Activated naive CD8-positive, alpha-beta T cell treated with anti-CD3 and anti-CD28 coated beads, Interleukin-2, amount 50 U/mL, for 24 hours (primary cell): ENCODE measurements around the gene CDS2.

ENCODE experiments used
- ATAC-seq: fragments of 150-1000 bp; cut with Tn5 transposase; one replicate; pipeline ENCODE4 v1.10.0; 2021
- DNase-seq: peaks from one replicate; pipeline ENCODE4 v3.0.0; 2021
- H3K27ac Mint-ChIP-seq: one replicate; pipeline ENCODE4 v1.8.0; 2021; ENCODE audit warnings: mild to moderate bottlenecking, mixed read lengths
- H3K27me3 Mint-ChIP-seq: one replicate; pipeline ENCODE4 v1.8.0; 2021; ENCODE audit warnings: mixed read lengths
- H3K36me3 Mint-ChIP-seq: one replicate; pipeline ENCODE4 v1.8.0; 2021; ENCODE audit warnings: low read depth, mixed read lengths
- H3K4me1 Mint-ChIP-seq: one replicate; pipeline ENCODE4 v1.8.0; 2021; ENCODE audit warnings: mixed read lengths
- H3K4me3 Mint-ChIP-seq: one replicate; pipeline ENCODE4 v1.8.0; 2021; ENCODE audit warnings: mild to moderate bottlenecking, moderate library complexity, mixed read lengths
- H3K9me3 Mint-ChIP-seq: one replicate; pipeline ENCODE4 v1.8.0; 2021; ENCODE audit warnings: mixed read lengths

The CDS2 gene

DNA sequence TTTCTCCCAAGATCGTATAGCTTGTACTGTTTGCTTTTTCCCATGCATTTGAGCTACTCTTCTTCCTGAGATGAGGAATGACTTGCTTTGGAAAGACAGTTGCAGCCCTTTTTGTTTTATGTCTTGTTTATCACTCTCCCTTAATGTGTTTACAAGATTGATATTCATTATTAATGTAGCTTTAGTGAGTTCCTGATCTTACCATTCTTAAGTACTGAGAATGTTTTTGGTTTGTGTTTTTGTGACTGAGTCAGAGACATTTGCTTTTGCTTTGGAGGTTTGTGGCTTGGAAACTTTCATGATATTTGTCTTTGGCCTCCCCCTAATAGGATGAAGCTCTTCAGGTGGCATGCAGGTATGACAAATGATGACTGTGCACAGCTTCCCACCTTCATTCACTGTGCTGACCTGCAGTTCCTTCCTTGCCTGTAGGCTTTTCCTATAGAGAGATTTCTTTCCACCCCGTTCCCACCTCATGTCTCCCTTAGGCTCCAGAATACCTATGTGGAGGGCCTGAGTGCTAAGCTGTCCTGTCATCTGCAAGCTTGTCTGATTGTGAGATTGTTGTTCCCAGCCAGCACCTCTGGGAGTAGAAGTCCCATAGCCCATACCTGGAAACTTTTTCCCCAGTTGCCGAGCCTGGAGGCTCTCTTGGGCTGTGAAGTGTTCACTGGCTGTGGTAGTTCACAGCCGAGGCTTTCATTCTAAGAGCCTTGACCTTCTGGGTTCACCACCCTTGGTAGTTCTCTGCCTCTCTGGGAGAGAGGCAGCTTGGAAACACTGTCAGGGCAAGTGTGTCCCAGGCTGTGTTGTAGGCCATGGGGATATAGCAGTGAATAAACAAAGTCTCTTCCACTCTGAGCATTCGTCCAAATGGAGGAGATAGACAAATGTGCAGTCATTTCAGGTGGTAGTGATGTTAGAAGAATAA lies 27.1 kb downstream of the CDS2 start:
- DNase-seq, result no peak
- Mint-ChIP-seq H3K27ac (peak overlapping the region; percentile 19), H3K4me1 (peaks cover 53% of the 10 kb centered on the region), H3K4me3 (no peak overlapping the region), H3K27me3 (no peaks in the 10 kb centered on the region), H3K36me3 (peaks cover 4% of the 10 kb centered on the region), H3K9me3 (no peaks in the 10 kb centered on the region)
- peak; percentile 87 for ATAC-seq

DNA sequence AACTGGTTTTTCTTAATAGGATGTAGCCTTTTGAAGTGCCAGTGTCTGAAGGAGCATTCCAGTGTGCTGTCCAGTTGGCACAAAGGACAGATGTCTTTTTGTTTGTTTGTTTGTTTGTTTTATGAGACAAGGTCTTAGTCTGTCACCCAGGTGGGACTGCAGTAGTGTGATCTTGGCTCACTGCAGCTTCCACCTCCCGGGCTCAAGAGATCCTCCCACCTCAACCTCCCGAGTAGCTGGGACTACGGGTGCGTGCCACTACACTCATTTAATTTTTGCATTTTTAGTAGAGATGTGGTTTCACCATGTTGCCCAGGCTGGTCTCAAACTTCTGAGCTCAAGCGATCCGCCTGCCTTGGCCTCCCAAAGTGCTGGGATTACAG lies 27.7 kb downstream of the CDS2 start:
- Mint-ChIP-seq H3K4me3 (no peak overlapping the region), H3K27ac (no peak overlapping the region), H3K4me1 (peaks cover 53% of the 10 kb centered on the region), H3K9me3 (no peaks in the 10 kb centered on the region), H3K36me3 (peaks cover 4% of the 10 kb centered on the region), H3K27me3 (no peaks in the 10 kb centered on the region)
- no peak for ATAC-seq
- DNase-seq, result no peak

DNA sequence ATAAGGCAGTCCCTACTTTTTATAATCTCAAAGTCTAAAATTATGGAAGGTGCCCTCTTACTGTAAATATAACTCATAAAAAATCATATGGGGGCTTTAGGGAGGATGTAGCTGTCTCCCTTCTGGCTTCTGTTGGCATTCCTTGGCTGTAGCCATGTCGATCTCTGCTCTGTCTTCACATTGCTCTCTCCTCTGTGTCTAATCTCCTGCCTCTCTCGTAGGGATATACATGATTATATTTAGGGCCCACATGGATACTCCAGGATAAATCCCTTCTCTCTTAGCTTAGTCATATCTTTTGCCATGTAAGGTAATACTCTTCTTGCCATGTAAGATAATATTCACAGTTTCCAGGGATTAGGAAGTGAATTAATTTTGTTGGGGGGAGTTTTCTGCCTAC lies 28.6 kb downstream of the CDS2 start:
- peaks cover 4% of the 10 kb centered on the region for H3K36me3 Mint-ChIP-seq
- peaks cover 53% of the 10 kb centered on the region for H3K4me1 Mint-ChIP-seq
- no peaks in the 10 kb centered on the region for H3K27me3 Mint-ChIP-seq
- DNase-seq (no peak), ATAC-seq (no peak)
- H3K27ac Mint-ChIP-seq, result no peak overlapping the region
- H3K9me3 Mint-ChIP-seq, result no peaks in the 10 kb centered on the region
- H3K4me3 Mint-ChIP-seq, result no peak overlapping the region

DNA sequence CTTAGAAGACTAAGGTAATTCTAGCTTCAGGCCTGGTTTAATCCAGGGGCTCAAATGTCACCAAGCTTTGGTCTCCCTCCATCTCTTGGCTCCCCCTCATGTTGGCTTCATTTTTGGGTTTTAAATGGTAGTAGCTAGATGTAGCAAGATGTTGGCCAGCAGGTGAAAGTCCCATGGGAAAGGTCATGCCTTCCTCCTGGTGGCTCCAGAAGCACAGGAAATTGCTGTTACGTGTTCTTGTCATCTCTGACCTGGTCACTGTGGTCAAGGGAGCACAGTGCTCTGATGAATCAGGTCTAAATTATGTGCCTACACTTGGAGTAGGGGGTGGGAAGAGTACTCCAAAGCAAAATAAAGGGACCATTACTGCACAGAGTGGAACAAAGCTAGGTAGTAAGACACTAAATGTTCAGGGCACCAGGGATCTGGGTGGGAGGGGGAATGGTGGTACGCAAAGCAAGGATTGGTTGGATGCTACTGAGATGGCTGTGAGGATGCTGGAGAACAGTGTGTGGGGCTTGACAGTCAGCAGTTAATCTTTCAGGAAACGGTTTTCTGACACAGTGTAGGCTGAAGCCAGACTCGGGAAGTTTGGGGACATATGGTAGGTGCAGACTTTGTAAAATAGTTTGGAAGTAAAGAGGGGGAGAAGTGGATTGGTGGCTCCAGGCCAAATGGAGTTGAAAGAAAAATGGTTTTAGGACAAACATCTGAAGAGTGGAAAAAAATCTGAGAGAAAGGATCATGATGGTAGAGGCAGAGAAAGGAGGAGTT lies 30.1 kb downstream of the CDS2 start:
- DNase-seq (no peak), ATAC-seq (no peak)
- H3K4me1 Mint-ChIP-seq, result peaks cover 61% of the 10 kb centered on the region
- no peak overlapping the region for H3K27ac Mint-ChIP-seq
- H3K36me3 Mint-ChIP-seq, result peaks cover 4% of the 10 kb centered on the region
- H3K4me3 Mint-ChIP-seq, result no peak overlapping the region
- no peaks in the 10 kb centered on the region for H3K9me3 Mint-ChIP-seq
- no peaks in the 10 kb centered on the region for H3K27me3 Mint-ChIP-seq

DNA sequence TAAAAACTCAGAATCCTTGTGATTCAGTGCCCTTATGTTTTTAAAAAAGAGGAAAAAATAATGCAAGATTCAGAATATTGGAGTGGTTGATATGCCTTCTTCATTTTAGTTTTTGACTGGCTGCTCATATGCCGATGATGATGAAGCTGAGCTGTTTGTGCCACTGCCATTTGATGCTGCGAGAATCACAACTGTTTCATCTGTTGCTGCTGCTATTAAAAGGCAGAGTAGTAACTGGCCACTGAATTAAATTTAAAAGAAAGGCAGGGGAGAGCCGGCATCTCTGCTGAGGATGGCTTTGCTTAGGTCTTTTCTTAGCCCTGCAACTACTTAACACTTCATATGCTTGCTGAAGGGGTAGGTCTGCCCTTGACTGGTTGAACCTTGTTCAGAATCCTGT lies 33.1 kb downstream of the CDS2 start:
- Mint-ChIP-seq H3K27ac (no peak overlapping the region), H3K9me3 (no peaks in the 10 kb centered on the region), H3K27me3 (no peaks in the 10 kb centered on the region), H3K4me1 (peaks cover 46% of the 10 kb centered on the region), H3K36me3 (no peaks in the 10 kb centered on the region), H3K4me3 (no peak overlapping the region)
- ATAC-seq, result no peak
- no peak for DNase-seq

DNA sequence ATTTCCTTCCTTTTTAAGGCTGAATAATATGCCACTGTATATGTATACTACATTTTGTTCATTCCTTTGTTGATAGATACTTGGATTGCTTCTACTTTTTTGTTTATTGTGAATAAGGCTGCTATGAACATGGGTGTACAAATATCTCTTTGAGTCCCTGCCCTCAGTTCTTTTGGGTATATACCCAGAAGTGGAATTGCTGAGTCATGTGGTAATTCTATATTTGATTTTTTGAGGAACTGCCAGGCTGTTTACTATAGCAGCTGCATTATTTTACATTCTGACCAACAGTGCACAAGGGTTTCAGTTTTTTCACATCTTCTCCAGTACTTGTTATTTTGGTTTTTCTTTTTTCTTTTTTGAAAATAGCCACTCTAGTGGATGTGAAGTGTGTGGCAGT lies 34.1 kb downstream of the CDS2 start:
- no peak for DNase-seq
- no peak for ATAC-seq
- Mint-ChIP-seq H3K4me3 (no peak overlapping the region), H3K27me3 (no peaks in the 10 kb centered on the region), H3K36me3 (no peaks in the 10 kb centered on the region), H3K27ac (no peak overlapping the region), H3K9me3 (no peaks in the 10 kb centered on the region), H3K4me1 (peaks cover 42% of the 10 kb centered on the region)

DNA sequence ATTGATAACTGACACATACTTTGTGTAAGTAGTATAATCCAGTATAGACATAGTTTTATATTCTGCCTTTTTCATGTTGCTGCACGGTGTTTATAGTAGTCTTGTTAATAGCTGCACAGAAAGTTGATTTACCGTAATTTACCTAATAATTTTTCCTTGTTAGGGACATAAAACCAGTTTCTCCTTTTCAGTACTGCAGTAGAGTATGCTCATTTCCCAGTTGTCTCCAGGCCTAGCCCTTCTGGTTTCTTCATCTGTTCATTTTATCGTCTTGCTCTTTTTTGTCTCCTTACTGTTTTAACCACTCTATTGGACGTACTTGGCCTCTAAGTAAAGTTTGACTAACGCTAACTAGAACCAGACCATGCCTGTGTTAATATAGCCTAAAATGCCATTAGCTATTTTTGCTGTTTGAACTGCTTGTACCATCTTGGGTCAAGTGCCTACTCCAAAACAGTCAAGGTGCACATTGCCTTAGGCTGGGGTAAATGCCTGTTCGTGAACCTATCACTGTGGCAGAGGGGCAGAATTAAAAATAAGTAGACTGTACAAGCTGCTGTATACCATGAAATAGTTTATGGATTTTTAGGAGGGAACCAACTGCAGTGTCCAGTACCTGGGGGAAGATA lies 34.8 kb downstream of the CDS2 start:
- Mint-ChIP-seq H3K27me3 (no peaks in the 10 kb centered on the region), H3K4me3 (no peak overlapping the region), H3K36me3 (no peaks in the 10 kb centered on the region), H3K4me1 (peaks cover 42% of the 10 kb centered on the region), H3K27ac (no peak overlapping the region), H3K9me3 (no peaks in the 10 kb centered on the region)
- ATAC-seq (no peak), DNase-seq (no peak)

DNA sequence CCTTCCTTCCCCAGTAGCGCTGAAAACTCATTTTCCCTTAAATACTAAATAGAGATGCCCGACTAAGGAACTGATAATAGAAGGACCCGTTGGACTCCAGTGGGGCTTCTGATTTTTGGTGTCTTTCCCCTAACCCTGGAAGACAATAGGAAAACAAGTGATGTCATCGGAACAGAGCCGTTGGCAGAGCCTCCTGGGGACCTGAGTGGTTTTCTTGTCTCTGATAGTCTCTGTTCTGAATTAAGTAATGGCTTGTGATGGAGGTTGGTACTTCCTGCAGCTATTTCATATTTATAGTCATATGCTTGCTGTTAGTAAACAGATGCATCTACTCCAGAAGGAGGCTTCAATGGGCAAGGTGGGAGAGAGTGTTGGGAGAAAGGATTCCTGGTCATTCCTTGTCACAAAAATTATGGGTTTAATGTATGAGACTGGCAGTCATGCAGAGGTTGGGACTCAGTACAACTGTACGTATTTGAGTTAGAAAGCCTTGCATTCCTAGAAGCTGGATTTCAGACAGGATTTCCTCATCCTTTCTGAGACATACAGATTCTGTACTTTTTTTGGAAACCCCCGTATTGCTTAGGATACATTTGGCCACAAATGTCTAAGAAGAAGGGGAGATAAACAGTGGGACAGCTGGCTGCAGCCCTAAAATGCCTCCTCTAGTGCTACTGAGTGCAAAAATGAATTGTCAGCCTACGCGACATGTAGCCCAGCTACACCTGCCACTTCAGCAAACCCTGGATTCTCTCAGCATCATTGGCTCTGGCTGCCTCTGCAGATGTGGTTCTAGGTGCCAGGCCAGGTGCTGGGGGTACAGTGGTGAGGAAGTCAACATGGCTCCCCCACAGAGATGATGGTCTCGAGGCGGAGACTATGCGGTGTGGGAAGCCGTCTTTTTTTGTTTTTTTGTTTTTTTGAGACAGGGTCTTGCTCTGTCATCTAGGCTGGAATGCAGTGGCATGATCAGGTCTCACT lies 38.1 kb downstream of the CDS2 start:
- DNase-seq (no peak), ATAC-seq (no peak)
- no peaks in the 10 kb centered on the region for H3K27me3 Mint-ChIP-seq
- H3K27ac Mint-ChIP-seq, result no peak overlapping the region
- H3K9me3 Mint-ChIP-seq, result no peaks in the 10 kb centered on the region
- H3K36me3 Mint-ChIP-seq, result no peaks in the 10 kb centered on the region
- H3K4me1 Mint-ChIP-seq, result peaks cover 66% of the 10 kb centered on the region
- no peak overlapping the region for H3K4me3 Mint-ChIP-seq

DNA sequence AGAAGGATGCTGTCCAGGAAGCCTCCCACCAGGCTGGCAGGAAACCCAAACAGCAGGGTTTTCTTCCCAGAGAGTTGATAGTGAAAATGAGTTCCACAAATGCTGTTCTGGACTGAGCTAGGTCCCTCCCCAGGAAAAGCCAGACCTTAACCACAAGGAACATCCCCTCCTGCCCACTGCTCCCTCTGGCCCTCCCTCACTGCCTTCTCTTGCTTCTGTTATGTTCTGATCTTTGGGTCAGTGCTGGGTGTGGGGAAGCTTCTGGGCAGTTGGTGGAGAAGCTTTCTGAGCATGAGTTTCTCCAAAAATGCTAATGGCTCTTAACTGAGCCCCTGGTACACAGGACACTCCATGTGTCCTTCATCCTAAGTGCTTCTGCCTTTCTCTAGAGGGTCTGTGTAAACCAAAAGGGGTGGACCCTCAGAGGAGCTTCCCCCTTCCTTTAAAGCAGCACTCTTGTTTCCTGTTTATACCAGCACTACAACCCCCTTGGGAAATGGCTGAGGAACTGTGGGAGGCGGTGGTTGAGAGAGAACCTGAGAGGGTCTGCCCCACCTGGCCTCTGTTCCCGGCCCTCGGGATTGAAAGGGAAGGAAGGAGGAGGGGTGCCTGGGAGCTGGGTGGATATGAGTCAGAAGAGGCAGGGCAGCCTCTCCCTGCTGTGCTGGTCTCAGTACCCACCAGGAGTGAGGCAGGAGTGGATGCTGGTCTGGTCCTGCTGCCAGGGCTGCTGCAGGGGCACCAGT lies 42.0 kb downstream of the CDS2 start:
- ATAC-seq (no peak), DNase-seq (no peak)
- H3K27me3 Mint-ChIP-seq, result no peaks in the 10 kb centered on the region
- H3K4me3 Mint-ChIP-seq, result no peak overlapping the region
- no peaks in the 10 kb centered on the region for H3K9me3 Mint-ChIP-seq
- H3K36me3 Mint-ChIP-seq, result peaks cover 2% of the 10 kb centered on the region
- H3K27ac Mint-ChIP-seq, result peak overlapping the region; percentile 24
- H3K4me1 Mint-ChIP-seq, result peaks cover 63% of the 10 kb centered on the region

DNA sequence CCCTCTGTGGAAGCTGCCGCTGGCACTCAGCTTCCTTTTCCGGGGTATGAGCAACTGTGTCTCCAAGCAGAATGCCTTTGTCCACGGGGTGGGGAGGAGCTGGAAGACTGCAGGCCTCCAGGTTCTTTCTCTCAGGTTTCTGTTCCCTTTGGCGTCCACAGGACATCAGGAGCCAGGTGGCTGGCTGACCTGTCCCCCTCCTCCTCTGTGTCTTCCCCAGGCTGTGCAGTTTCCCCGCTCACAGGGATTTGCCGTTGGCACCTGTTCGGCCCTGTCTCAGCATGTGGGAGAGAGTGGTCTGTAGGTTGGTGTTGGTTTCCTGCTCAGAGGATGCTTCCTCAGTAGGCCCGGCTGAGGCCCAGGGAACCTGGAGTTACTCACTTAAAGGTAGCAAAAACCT lies 43.5 kb downstream of the CDS2 start:
- H3K27ac Mint-ChIP-seq, result no peak overlapping the region
- peaks cover 55% of the 10 kb centered on the region for H3K4me1 Mint-ChIP-seq
- H3K27me3 Mint-ChIP-seq, result no peaks in the 10 kb centered on the region
- no peak overlapping the region for H3K4me3 Mint-ChIP-seq
- ATAC-seq, result no peak
- H3K36me3 Mint-ChIP-seq, result peaks cover 7% of the 10 kb centered on the region
- DNase-seq, result no peak
- H3K9me3 Mint-ChIP-seq, result no peaks in the 10 kb centered on the region

DNA sequence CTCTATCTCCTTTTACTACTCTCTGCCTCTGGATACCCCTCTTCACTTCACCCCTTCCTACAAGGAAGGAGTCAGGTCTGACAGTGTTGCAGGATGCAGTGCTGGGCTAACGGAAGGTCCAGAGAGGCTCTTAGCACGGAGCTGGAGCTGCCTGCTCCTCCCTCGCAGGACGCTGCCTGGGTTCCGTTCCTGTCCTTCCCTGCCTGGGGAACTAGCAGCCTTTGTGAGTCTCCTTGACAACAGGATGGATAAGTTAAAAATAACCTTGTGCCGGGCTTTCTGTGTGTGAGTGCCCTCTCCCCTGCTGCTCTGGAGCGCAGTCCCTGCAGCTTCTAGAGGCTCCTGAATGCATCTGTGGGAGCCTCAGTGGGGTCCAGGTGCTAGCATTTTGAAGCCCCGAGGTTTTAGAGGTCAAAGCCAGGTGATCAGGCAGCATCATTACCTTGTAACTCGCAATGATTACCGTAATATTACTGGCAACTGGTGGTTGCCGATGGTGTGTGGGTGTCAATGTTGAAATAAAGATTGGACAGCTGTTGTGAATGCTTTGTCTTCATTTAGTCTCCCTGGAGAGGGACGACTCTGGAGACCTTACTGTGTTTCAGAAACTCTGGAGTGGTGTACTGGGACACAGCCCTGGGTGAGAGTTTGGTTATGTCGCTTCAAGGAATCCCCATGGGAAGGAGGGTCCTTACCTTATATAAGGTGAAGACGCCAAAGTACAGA lies 44.4 kb downstream of the CDS2 start:
- H3K4me1 Mint-ChIP-seq, result peaks cover 49% of the 10 kb centered on the region
- no peak for ATAC-seq
- no peak overlapping the region for H3K4me3 Mint-ChIP-seq
- H3K27me3 Mint-ChIP-seq, result no peaks in the 10 kb centered on the region
- DNase-seq, result no peak
- peaks cover 7% of the 10 kb centered on the region for H3K36me3 Mint-ChIP-seq
- no peaks in the 10 kb centered on the region for H3K9me3 Mint-ChIP-seq
- no peak overlapping the region for H3K27ac Mint-ChIP-seq

DNA sequence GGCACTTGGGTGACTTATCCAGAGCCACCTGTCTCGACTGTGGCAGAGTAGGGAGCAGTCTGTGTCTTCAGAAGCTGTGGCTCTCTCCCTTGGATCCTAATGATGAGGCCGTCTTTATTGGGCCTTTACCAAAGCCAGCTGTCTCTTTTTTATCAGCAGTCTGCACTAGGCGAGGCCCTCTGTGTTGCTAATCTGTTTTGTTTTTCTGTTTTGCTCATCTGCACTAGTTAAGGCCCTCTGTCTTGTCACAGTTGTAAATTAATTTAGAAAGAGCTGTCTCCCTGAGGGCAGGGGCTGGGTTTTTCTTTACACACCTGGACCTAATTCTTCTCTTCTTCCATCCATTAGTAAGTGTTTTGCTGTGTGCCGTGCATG lies 45.0 kb downstream of the CDS2 start:
- no peak for DNase-seq
- Mint-ChIP-seq H3K27me3 (no peaks in the 10 kb centered on the region), H3K36me3 (peaks cover 7% of the 10 kb centered on the region), H3K4me1 (peaks cover 44% of the 10 kb centered on the region), H3K4me3 (no peak overlapping the region), H3K9me3 (no peaks in the 10 kb centered on the region), H3K27ac (peak overlapping the region; percentile 37)
- no peak for ATAC-seq

DNA sequence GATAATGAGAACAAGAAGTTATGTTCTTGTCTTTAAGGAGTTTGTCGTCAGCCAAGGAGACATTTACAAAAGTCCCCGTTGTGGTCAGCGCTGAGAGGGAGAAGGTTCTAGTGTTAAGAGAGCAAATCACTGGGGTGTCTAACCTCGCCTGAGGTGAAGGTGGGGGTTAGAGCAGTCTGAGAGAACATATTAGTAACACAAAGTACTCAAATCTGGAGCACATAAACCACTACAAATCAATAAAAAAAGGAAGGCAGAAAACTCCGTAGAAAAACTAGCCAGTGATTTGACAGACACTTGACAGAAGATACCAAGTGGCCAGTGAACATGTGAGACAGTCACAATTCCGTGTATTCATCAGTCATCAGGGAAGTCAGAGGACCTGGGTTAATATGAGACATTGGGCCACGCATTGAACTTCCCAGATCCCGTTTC lies 45.4 kb downstream of the CDS2 start:
- Mint-ChIP-seq H3K27ac (peak overlapping the region; percentile 37), H3K4me1 (peaks cover 40% of the 10 kb centered on the region), H3K36me3 (peaks cover 7% of the 10 kb centered on the region), H3K4me3 (no peak overlapping the region), H3K27me3 (no peaks in the 10 kb centered on the region), H3K9me3 (no peaks in the 10 kb centered on the region)
- ATAC-seq (no peak), DNase-seq (no peak)
